Measurements from ENCODE around the gene KCNK10. TPM values are rescaled to one million over a fixed set of nuclear protein-coding genes. Genes with fewer than 3 reads are reported as not detected.

The KCNK10 gene
- total and polyA plus RNA-seq, 4 donors, result 0.01 TPM; not detected in 3

GRCh38 chr14:88363644-88364043 is 40.6 kb upstream of the KCNK10 start:
- Histone ChIP-seq H3K9ac (ENCODE audit: insufficient read depth in 1 of 2, low read length in 2 of 2) (no peak overlapping the region), H3K27me3 (ENCODE audit: control insufficient read depth in 3 of 3, insufficient read depth in 3 of 3, low read length in 2 of 3) (no peaks in the 10 kb centered on the region), H3K36me3 (ENCODE audit: control insufficient read depth in 4 of 4, insufficient read depth in 4 of 4, low read length in 4 of 4) (no peaks in the 10 kb centered on the region), H3K9me3 (ENCODE audit: control insufficient read depth in 4 of 4, insufficient read depth in 3 of 4, low read length in 3 of 4) (no peaks in the 10 kb centered on the region), H3K27ac (ENCODE audit: low read depth in 1 of 2, low read length in 1 of 2) (no peak overlapping the region), H3K4me1 (ENCODE audit: control insufficient read depth in 5 of 5, insufficient read depth in 5 of 5, low read length in 5 of 5) (no peaks in the 10 kb centered on the region), H3K4me3 (no peak overlapping the region)
- ATAC-seq (ENCODE audit: insufficient read depth, low FRiP score) (no peak), DNase-seq (no peak)
- TF ChIP-seq CTCF (IDR thresholded peaks at IDR 0.05; ENCODE audit: control extremely low read depth, extremely low read depth), result no peak
- 74 to 81% methylated on average over 4 of the region's 4 CpGs for WGBS, 2 donors

GRCh38 chr14:88359500-88359899 is 36.4 kb upstream of the KCNK10 start:
- Histone ChIP-seq H3K9ac (ENCODE audit: insufficient read depth in 1 of 2, low read length in 2 of 2) (no peak overlapping the region), H3K9me3 (ENCODE audit: control insufficient read depth in 4 of 4, insufficient read depth in 3 of 4, low read length in 3 of 4) (no peaks in the 10 kb centered on the region), H3K27ac (ENCODE audit: low read depth in 1 of 2, low read length in 1 of 2) (no peak overlapping the region), H3K4me1 (ENCODE audit: control insufficient read depth in 5 of 5, insufficient read depth in 5 of 5, low read length in 5 of 5) (no peaks in the 10 kb centered on the region), H3K36me3 (ENCODE audit: control insufficient read depth in 4 of 4, insufficient read depth in 4 of 4, low read length in 4 of 4) (no peaks in the 10 kb centered on the region), H3K27me3 (ENCODE audit: control insufficient read depth in 3 of 3, insufficient read depth in 3 of 3, low read length in 2 of 3) (no peaks in the 10 kb centered on the region), H3K4me3 (no peak overlapping the region)
- ATAC-seq (ENCODE audit: insufficient read depth, low FRiP score) (no peak), DNase-seq (no peak)
- WGBS, 2 donors, result 71 to 85% methylated on average over 2 of the region's 2 CpGs
- no peak for TF ChIP-seq CTCF (IDR thresholded peaks at IDR 0.05; ENCODE audit: control extremely low read depth, extremely low read depth)

- H3K4me3 ChIP-seq, result no peak overlapping the region
- H3K9me3 ChIP-seq (ENCODE audit: control insufficient read depth in 4 of 4, insufficient read depth in 3 of 4, low read length in 3 of 4), result no peaks in the 10 kb centered on the region
- no peaks in the 10 kb centered on the region for H3K36me3 ChIP-seq (ENCODE audit: control insufficient read depth in 4 of 4, insufficient read depth in 4 of 4, low read length in 4 of 4)
- TF ChIP-seq CTCF (IDR thresholded peaks at IDR 0.05; ENCODE audit: control extremely low read depth, extremely low read depth), result no peak
- no peaks in the 10 kb centered on the region for H3K4me1 ChIP-seq (ENCODE audit: control insufficient read depth in 5 of 5, insufficient read depth in 5 of 5, low read length in 5 of 5)
- WGBS, 2 donors, result 78 to 85% methylated on average over 3 of the region's 3 CpGs
- no peak overlapping the region for H3K9ac ChIP-seq (ENCODE audit: insufficient read depth in 1 of 2, low read length in 2 of 2)
- no peak for DNase-seq
- ATAC-seq (ENCODE audit: insufficient read depth, low FRiP score), result no peak
- no peak overlapping the region for H3K27ac ChIP-seq (ENCODE audit: low read depth in 1 of 2, low read length in 1 of 2)
- no peaks in the 10 kb centered on the region for H3K27me3 ChIP-seq (ENCODE audit: control insufficient read depth in 3 of 3, insufficient read depth in 3 of 3, low read length in 2 of 3)
Measured at GRCh38 chr14:88354358-88354757, 31.3 kb upstream of the KCNK10 start.

GRCh38 chr14:88352698-88353097 is 29.6 kb upstream of the KCNK10 start:
- H3K4me3 ChIP-seq, result no peak overlapping the region
- H3K27me3 ChIP-seq (ENCODE audit: control insufficient read depth in 3 of 3, insufficient read depth in 3 of 3, low read length in 2 of 3), result no peaks in the 10 kb centered on the region
- H3K9me3 ChIP-seq (ENCODE audit: control insufficient read depth in 4 of 4, insufficient read depth in 3 of 4, low read length in 3 of 4), result no peaks in the 10 kb centered on the region
- ATAC-seq (ENCODE audit: insufficient read depth, low FRiP score) (no peak), DNase-seq (no peak)
- no peak overlapping the region for H3K9ac ChIP-seq (ENCODE audit: insufficient read depth in 1 of 2, low read length in 2 of 2)
- no peaks in the 10 kb centered on the region for H3K36me3 ChIP-seq (ENCODE audit: control insufficient read depth in 4 of 4, insufficient read depth in 4 of 4, low read length in 4 of 4)
- WGBS, 2 donors, result 51 to 74% methylated on average over 3 of the region's 3 CpGs
- H3K4me1 ChIP-seq (ENCODE audit: control insufficient read depth in 5 of 5, insufficient read depth in 5 of 5, low read length in 5 of 5), result no peaks in the 10 kb centered on the region
- H3K27ac ChIP-seq (ENCODE audit: low read depth in 1 of 2, low read length in 1 of 2), result no peak overlapping the region
- no peak for TF ChIP-seq CTCF (IDR thresholded peaks at IDR 0.05; ENCODE audit: control extremely low read depth, extremely low read depth)
